Tibial nerve (tissue), 4 donors: ENCODE data around the gene SCRN3.

Experiments used
- EP300 ChIP-seq, 2 donors: sonication (generic); formaldehyde crosslinking; IDR thresholded peaks; one replicate each; pipeline ENCODE4 v1.6.1; 2017; ENCODE audit warnings: antibody characterized with exemption in 2 of 2, mild to moderate bottlenecking in 1 of 2
- POLR2A ChIP-seq, 2 donors: fragments of 450-650 bp; IDR thresholded peaks; one replicate each; pipeline ENCODE4 v1.6.1; 2017; ENCODE audit warnings: antibody characterized with exemption in 2 of 2, mild to moderate bottlenecking in 2 of 2, moderate library complexity in 2 of 2
- TF ChIP-seq, protein P1 (sequence below), 5 experiments: fragments of 200-600 bp in 3 of 5; fragments of 450-650 bp in 2 of 5; sonication (generic) in 3 of 5; IDR thresholded peaks; one replicate each; pipeline ENCODE4 v1.5.1; 2016 to 2019; ENCODE audit warnings: antibody characterized with exemption in 5 of 5, mild to moderate bottlenecking in 3 of 5, moderate library complexity in 2 of 5

DNA sequence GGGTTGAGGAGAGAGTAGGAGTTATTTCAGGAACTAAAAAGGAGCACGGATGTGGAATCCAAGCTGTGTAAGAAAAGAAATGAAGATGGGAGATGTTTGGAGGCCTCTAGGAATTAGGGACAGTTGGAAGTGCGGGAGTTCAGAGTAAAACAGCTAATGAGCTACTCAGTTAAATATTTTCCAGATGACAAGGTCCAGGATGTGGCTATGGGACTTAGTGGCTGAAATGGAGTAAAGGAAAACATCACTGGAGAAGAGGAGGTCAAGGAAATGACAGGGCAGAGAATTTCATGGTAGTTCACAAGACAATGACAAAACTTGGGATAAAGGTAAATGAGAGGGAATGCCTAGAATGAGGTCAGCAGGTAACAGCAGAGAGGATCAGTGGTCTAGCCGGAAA lies 78.3 kb downstream of the SCRN3 start:
- TF ChIP-seq POLR2A (IDR thresholded peaks at IDR 0.05) (no peak), EP300 (IDR thresholded peaks at IDR 0.05) (no peak)
- TF ChIP-seq, protein P1, sequence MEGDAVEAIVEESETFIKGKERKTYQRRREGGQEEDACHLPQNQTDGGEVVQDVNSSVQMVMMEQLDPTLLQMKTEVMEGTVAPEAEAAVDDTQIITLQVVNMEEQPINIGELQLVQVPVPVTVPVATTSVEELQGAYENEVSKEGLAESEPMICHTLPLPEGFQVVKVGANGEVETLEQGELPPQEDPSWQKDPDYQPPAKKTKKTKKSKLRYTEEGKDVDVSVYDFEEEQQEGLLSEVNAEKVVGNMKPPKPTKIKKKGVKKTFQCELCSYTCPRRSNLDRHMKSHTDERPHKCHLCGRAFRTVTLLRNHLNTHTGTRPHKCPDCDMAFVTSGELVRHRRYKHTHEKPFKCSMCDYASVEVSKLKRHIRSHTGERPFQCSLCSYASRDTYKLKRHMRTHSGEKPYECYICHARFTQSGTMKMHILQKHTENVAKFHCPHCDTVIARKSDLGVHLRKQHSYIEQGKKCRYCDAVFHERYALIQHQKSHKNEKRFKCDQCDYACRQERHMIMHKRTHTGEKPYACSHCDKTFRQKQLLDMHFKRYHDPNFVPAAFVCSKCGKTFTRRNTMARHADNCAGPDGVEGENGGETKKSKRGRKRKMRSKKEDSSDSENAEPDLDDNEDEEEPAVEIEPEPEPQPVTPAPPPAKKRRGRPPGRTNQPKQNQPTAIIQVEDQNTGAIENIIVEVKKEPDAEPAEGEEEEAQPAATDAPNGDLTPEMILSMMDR (IDR thresholded peaks at IDR 0.05): no peak
